ENCODE data around the gene RBM17. TPM values are rescaled to one million over a fixed set of nuclear protein-coding genes. Genes with fewer than 3 reads are reported as not detected.
A peak's percentile ranks its signal among the peaks of the same experiment; 100 is the strongest.

RBM17 gene
- total and polyA plus RNA-seq, 2 of the 13 experiments (the other 11 are each of a cell fraction or from before 2014, with no cell fraction given), result 30.7 to 77.5 TPM

GRCh38 chr10:6083523-6084475, 5.0 kb upstream of the RBM17 start:
- Histone ChIP-seq H3K27ac (ENCODE audit: extremely low read length, insufficient read depth, low read length) (no peak overlapping the region), H3K79me2 (ENCODE audit: insufficient read depth, low read length) (no peaks in the 10 kb centered on the region), H3K9me3 (ENCODE audit: low read length) (no peaks in the 10 kb centered on the region), H3K27me3 (ENCODE audit: control insufficient read depth in 1 of 2, insufficient read depth in 2 of 2, low read length in 2 of 2) (peaks cover 0 to 37% of the 10 kb centered on the region in 2 experiments), H4K20me1 (ENCODE audit: insufficient read depth, low read length) (no peaks in the 10 kb centered on the region), H3K4me1 (ENCODE audit: insufficient read depth, low read length) (peaks cover 10% of the 10 kb centered on the region), H3K36me3 (replicated peaks in 1 of 2; ENCODE audit: control insufficient read depth in 1 of 2, insufficient read depth in 2 of 2, low read length in 2 of 2) (no peaks in the 10 kb centered on the region), H2AFZ (ENCODE audit: low read length) (no peak overlapping the region), H3K4me2 (ENCODE audit: low read depth, low read length) (no peak overlapping the region), H3K9ac (ENCODE audit: insufficient read depth, low read depth, low read length) (no peak overlapping the region), H3K4me3 (replicated peaks in 1 of 3; ENCODE audit: insufficient read depth in 1 of 3, low read depth in 2 of 3, low read length in 3 of 3) (no peak overlapping the region)
- in situ Hi-C loops (cut with HindIII; ENCODE audit: extremely low pct_ligation_motif_present, low pct_unique_long_range_greater_than_20kb) (no loop called here), intact Hi-C loops (cut with micrococcal nuclease; ENCODE audit: unreplicated experiment) (loop anchor here (10.0 kb wide), 1 partner anchor 139 kb away; no protein-coding TSS in a partner anchor)
- no peak for FAIRE-seq
- ATAC-seq, result no peak
- ChIA-PET POLR2A (no interaction called here), CTCF (ENCODE audit: low intra/inter-chr PET ratio, low total read pairs) (no interaction called here)
- BruUV-seq (replicated peaks), result no TSS peak
- WGBS (ENCODE audit: low lambda C conversion rate), result 7% methylated on average over 12 of the region's 17 CpGs
- TF ChIP-seq PLSCR1 (CRISPR knock-in tag; IDR thresholded peaks at IDR 0.05; ENCODE audit: borderline replicate concordance), result no peak
- DNase-seq (ENCODE audit: low spot score), result no peak

GRCh38 chr10:6086375-6087233, 2.2 kb upstream of the RBM17 start:
- no peak overlapping the region for H3K27ac ChIP-seq (ENCODE audit: extremely low read length, insufficient read depth, low read length)
- H3K27me3 ChIP-seq (ENCODE audit: control insufficient read depth in 1 of 2, insufficient read depth in 2 of 2, low read length in 2 of 2), result peaks cover 0 to 27% of the 10 kb centered on the region in 2 experiments; a peak in 3 of 5 replicates
- H4K20me1 ChIP-seq (ENCODE audit: insufficient read depth, low read length), result peaks cover 21% of the 10 kb centered on the region
- no TSS peak for BruUV-seq (replicated peaks)
- DNase-seq (ENCODE audit: low spot score), result peak; percentile 80
- ATAC-seq, result peak; percentile 81
- H3K9me3 ChIP-seq (ENCODE audit: low read length), result no peaks in the 10 kb centered on the region
- no peak overlapping the region for H2AFZ ChIP-seq (ENCODE audit: low read length)
- peaks cover 25% of the 10 kb centered on the region for H3K79me2 ChIP-seq (ENCODE audit: insufficient read depth, low read length)
- FAIRE-seq, result peak; percentile 89
- H3K4me3 ChIP-seq (replicated peaks in 1 of 3; ENCODE audit: insufficient read depth in 1 of 3, low read depth in 2 of 3, low read length in 3 of 3), result peak overlapping the region in 1 of 3 experiments; percentile 37; a peak in 1 of 6 replicates
- in situ Hi-C loops (cut with HindIII; ENCODE audit: extremely low pct_ligation_motif_present, low pct_unique_long_range_greater_than_20kb) (no loop called here), intact Hi-C loops (cut with micrococcal nuclease; ENCODE audit: unreplicated experiment) (loop anchor here (1.0 to 10.0 kb wide), 4 partner anchors 64 to 316 kb away; no protein-coding TSS in a partner anchor)
- 14% methylated on average over 19 of the region's 19 CpGs for WGBS (ENCODE audit: low lambda C conversion rate)
- H3K4me1 ChIP-seq (ENCODE audit: insufficient read depth, low read length), result peaks cover 27% of the 10 kb centered on the region
- H3K9ac ChIP-seq (ENCODE audit: insufficient read depth, low read depth, low read length), result no peak overlapping the region
- peak overlapping the region; percentile 69 for H3K4me2 ChIP-seq (ENCODE audit: low read depth, low read length)
- CTCF ChIA-PET (ENCODE audit: low intra/inter-chr PET ratio, low total read pairs), result no interaction called here
- no peaks in the 10 kb centered on the region for H3K36me3 ChIP-seq (replicated peaks in 1 of 2; ENCODE audit: control insufficient read depth in 1 of 2, insufficient read depth in 2 of 2, low read length in 2 of 2)
- POLR2A ChIA-PET, result no interaction called here
- no peak for TF ChIP-seq ZFP82 (CRISPR knock-in tag; IDR thresholded peaks at IDR 0.05; ENCODE audit: borderline replicate concordance)
- TF ChIP-seq ZNF777 (CRISPR knock-in tag; IDR thresholded peaks at IDR 0.05), result no peak
- TF ChIP-seq ARNT (IDR thresholded peaks at IDR 0.05), result no peak
- TF ChIP-seq IKZF5 (CRISPR knock-in tag; IDR thresholded peaks at IDR 0.05), result 0 out of 2 replicates have a peak, but pooled peaks have one; percentile 24
- TF ChIP-seq ZNF670 (CRISPR knock-in tag; IDR thresholded peaks at IDR 0.05; ENCODE audit: borderline replicate concordance), result no peak
- TF ChIP-seq TFE3 (CRISPR knock-in tag; IDR thresholded peaks at IDR 0.05), result 0 out of 2 replicates have a peak, but pooled peaks have one; percentile 30
- 0 out of 2 replicates have a peak, but pooled peaks have one; percentile 26 for TF ChIP-seq UBTF (CRISPR knock-in tag; IDR thresholded peaks at IDR 0.05)

All from HepG2 (cell line).